Activated T-helper 1 cell treated with anti-CD3 and anti-CD28 coated beads, Interleukin-2, amount 50 U/mL, for 16 hours (primary cell): ENCODE results near the gene UBE4B.
"Not testable (repeated sequence)": the region's sequence is repeated elsewhere in the genome, so short reads cannot be mapped to it uniquely, and the experiment has no call there.

Source experiments
- DNase-seq, 2 donors: peaks; one replicate each; pipeline ENCODE4 v3.0.0-alpha.2; 2020; ENCODE audit warnings: low read depth in 1 of 2, low spot score in 1 of 2

Gene UBE4B

GRCh38 chr1:10032590-10033358 lies at the start of gene UBE4B:
TSS of gene UBE4B (plus strand) at chr1:10032958. CDS start at chr1:10033671, 713 bp downstream.
- peak; percentile 95 to 99 for DNase-seq

GRCh38 chr1:9984253-9984652 lies 48.5 kb upstream of the UBE4B start:
- DNase-seq, result no peak

DNA sequence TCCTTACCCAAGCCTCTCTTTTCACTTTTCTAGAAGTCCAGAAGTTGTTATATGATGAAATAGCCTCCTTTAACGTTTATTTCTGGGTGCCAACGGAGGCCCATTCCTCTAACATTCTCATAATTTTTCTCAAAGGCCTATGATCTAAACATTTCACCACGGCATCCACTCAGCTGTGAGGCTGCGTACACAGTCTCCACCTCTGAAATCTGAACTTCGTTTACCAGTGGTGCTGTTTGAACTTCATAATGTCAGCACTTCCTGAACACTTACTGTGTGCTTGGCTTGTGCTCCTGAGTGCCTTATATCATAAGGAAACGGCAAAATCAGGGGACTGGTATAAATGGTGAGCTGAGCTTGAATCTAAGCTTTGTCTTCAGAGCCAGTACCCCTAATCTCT lies 47.8 kb upstream of the UBE4B start:
- DNase-seq, result no peak

- DNase-seq, result no peak
These were observed 43.0 kb upstream of the UBE4B start for GRCh38 chr1:9989773-9990172.

DNA sequence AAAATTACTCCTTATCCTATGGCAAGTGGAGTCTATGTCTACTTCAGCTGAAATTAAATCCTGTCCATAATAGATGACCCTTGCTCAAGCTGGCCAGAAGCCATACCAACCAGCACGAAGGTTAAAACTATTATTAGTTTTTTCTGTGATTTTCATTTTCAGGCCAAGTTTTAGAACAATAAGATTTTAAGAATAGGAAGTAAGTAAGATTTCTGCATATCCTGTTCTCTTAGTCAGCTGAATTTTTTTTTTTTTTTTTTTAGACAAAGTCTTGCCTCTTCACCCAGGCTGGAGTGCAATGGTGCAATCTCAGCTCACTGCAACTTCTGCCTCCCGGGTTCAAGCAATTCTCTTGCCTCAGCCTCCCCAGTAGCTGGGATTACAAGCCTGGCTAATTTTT lies 41.8 kb upstream of the UBE4B start:
- DNase-seq, result no peak

DNA sequence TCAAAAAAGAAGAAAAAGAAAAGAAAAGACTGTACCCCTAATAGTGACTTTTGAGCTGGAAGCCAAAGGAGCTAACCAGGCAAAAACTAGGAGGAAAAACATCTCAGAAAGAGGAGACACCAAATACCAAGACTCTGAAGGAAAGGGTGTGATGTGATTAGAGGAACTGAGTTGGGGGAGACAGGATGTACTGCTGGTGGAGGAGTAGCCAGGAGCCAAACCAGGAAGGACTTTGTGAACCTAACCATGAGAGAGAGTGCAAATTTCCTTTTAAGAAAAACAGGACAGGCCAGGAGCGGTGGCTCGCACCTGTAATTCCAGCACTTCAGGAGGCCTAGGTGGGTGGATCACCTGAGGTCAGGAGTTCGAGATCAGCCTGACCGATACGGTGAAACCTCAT lies 39.8 kb upstream of the UBE4B start:
- no peak for DNase-seq

GRCh38 chr1:9993561-9994075 lies 39.1 kb upstream of the UBE4B start:
- no peak for DNase-seq

DNA sequence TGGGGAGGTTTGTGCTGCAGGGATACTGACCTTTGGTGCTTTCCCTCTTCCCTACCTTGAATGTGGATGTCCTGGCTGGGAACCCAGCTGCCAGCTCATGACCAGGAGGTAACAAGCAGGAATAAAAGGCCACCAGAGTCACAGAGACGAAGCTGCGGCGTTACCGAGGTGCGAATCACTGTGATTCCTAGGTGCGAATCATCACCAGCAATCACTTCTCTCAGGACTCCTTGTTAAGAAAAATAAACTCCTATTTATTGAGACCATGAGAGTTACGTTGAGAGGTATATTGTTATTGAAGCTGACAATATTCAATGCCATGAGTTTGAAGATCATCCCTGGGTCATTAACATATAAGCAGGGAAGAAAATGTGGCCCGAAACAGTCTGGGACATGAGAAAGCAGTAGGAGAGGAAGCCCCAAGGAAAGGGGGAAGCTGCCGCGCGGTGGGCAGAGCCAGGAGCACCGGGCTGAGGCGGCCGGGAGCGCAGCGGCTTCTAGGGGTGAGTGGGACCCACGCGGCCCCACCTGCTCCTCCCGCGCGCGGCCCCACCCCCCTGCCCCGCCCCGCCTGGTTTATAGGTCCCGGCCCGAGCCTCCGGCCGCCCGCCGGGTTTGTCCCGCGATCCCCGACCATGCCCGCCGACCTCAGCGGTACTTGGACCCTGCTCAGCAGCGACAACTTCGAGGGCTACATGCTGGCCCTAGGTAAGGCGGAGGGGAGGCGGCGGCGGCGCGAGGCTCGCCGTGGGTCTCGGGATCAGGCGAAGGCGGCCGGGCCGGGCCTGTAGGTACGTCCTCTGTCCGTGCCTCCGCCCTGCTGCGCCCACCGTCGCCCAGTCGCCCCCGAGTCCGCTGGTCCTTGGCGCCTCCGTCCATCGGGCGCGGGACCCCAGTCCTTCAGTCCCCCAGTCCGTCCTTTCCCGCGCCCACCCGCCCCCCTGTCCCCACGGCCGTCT lies 35.9 kb upstream of the UBE4B start, which contains the start of gene RBP7:
RBP7 (plus strand) TSS at position 605 of the 959 bp plus-strand sequence; CDS start at position 636, 31 bp downstream.
- no peak for DNase-seq

DNA sequence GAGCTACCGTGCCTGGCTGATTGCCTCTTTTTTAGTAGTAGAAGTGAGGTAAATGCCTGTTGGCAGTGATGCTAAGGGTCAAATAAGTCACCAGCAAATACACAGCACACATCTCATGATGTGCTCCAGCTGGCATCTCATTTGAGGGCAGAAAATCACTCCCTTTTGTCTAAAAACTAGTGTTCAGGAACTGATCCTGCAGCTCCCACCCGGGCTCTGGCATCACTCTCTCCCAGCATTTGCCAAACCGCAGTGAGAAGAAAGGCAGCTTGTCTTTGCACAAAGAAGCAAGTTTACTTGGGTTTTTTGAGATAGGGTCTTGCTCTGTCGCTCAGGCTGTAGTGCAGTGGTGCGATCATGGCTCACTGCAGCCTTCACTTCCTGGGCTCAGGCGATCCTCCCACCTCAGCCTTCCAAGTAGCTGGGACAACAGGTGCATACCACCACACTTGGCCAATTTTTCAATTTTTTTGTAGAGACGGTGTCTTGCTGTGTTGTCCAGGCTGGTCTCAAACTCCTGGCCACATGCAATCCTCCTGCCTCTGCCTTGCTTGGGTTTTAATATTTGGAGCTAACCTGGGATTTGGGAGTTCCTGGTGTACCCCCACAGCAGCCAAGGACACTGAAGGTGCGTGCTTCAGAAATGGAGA lies 31.6 kb upstream of the UBE4B start:
- DNase-seq, result no peak

DNA sequence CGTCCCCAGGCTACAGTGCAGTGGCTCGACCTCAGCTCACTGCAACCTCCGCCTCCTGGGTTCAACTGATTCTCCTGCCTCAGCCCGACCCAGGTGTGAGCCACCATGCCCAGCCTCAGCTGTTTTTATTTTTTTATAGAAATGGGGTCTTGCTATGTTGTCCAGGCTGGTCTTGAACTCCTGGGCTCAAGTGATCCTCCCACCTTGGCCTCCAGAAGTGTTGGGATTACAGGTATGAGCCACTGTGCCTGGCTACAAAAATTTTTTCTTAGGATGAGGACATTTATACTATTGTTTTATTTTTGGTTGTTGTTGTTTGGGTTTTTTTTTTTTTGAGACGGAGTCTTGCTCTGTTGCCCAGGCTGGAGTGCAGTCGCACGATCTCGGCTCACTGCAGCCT lies 27.5 kb upstream of the UBE4B start:
- not testable (repeated sequence) for DNase-seq

- no peak for DNase-seq
These were observed 25.6 kb upstream of the UBE4B start for GRCh38 chr1:10007169-10007568.

GRCh38 chr1:10014016-10014415 lies 18.7 kb upstream of the UBE4B start:
- DNase-seq, result no peak

DNA sequence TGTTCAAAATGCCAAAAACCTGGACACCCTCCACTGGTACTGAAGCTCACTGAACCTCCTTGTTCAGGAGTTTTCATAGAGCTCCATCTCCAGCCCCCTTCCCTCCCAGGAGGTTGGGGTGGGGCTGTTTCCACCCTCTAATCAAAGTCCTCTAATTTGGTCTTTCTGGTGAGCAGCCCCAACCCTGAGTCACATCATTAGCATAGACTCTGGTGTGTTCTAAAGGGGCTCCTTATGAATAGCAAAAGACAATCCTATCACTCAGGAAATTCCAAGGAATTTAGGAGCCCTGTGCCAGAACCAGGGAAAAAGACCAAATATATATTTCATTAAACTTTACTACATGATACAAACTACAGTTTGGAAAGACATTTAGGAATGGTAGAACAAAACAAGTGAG lies 13.2 kb upstream of the UBE4B start:
- DNase-seq, result no peak

GRCh38 chr1:10020086-10020485 lies 12.7 kb upstream of the UBE4B start:
- DNase-seq, result no peak

DNA sequence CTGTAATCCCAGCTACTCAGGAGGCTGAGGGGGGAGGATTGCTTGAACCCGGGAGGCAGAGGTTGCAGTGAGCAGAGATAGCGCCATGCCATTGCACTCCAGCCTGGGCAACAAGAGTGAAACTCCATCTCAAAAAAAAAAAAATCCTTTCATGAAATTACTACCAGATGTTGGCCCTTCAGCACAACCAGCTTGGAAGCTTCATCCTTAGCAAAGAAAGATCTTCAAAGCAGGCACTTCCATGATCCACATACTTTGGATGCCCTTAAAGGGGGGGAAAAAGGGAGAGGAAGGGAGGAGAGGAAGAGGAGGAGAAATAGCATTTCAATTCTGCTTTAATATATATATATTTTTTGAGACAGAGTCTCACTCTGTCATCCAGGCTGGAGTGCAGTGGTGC lies 12.1 kb upstream of the UBE4B start:
- not testable (repeated sequence) for DNase-seq

- DNase-seq, result not testable (repeated sequence)
These were observed 10.8 kb upstream of the UBE4B start for GRCh38 chr1:10021992-10022391.

GRCh38 chr1:10022656-10023055 lies 10.1 kb upstream of the UBE4B start:
- DNase-seq, result no peak

DNA sequence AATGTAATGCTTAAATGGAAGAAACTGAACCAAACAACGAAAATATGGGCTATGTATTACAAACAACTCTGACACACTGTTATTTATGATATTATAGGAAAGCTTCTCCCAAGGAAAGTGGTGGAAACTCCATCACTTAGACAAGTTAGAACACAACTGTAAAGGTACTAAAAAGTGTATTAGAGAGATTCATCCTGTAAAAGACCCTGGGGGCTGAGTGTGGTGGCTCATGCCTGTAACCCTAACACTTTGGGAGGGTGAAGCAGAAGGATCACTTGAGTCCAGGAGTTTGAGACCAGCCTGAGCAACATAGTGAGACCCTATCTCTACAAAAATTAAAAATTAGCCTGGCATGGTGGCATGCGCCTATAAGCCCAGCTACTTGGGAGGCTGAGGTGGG lies 7.4 kb upstream of the UBE4B start:
- DNase-seq, result no peak

- DNase-seq, result no peak
These were observed 5.7 kb upstream of the UBE4B start for GRCh38 chr1:10027027-10027426.

DNA sequence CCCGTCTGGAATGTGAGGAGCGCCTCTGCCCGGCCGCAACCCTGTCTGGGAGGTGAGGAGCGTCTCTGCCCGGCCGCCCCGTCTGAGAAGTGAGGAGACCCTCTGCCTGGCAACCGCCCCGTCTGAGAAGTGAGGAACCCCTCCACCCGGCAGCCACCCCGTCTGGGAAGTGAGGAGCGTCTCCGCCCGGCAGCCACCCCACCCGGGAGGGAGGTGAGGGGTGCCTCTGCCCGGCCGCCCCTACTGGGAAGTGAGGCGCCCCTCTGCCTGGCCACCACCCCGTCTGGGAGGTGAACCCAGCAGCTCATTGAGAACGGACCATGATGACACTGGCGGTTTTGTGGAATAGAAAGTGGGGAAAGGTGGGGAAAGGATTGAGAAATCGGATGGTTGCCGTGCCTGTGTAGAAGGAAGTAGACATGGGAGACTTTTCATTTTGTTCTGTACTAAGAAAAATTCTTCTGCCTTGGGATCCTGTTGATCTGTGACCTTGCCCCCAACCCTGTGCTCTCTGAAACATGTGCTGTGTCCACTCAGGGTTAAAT lies 3.7 kb upstream of the UBE4B start:
- DNase-seq, result not testable (repeated sequence)

- no peak for DNase-seq
These were observed 1.3 kb upstream of the UBE4B start for GRCh38 chr1:10031461-10031860.
